Endodermal cell (in vitro differentiated cells): ENCODE results near the gene USB1. TPM values are rescaled to one million over a fixed set of nuclear protein-coding genes. Genes with fewer than 3 reads are reported as not detected.

Experiments used
- DNase-seq: peaks from one replicate; pipeline ENCODE4 v3.0.0-alpha.2; 2017
- H3K27ac ChIP-seq: 2 replicates; pipeline ENCODE4 v1.5.1; 2013; ENCODE audit warnings: mild to moderate bottlenecking, low read depth, low read length, moderate library complexity
- H3K27me3 ChIP-seq: 2 replicates; pipeline ENCODE4 v1.6.1; 2013; ENCODE audit warnings: mild to moderate bottlenecking, low read length, moderate library complexity; ENCODE audit not compliant: insufficient read depth, control insufficient read depth, poor library complexity, severe bottlenecking
- H3K36me3 ChIP-seq: 2 replicates; pipeline ENCODE4 v1.7.0; 2013; ENCODE audit warnings: mild to moderate bottlenecking, low read length, moderate library complexity; ENCODE audit not compliant: control insufficient read depth, insufficient read depth
- H3K4me1 ChIP-seq: one replicate; pipeline ENCODE4 v1.7.0; 2013; ENCODE audit warnings: low read length; ENCODE audit not compliant: control insufficient read depth, insufficient read depth
- H3K4me3 ChIP-seq: 2 replicates; pipeline ENCODE4 v1.5.1; 2013; ENCODE audit warnings: mild to moderate bottlenecking, low read length, moderate library complexity
- H3K9ac ChIP-seq: 2 replicates; pipeline ENCODE4 v1.6.1; 2013; ENCODE audit warnings: mild to moderate bottlenecking, low read length, moderate library complexity; ENCODE audit not compliant: poor library complexity, severe bottlenecking; ENCODE audit errors: extremely low read depth
- H3K9me3 ChIP-seq: 2 replicates; pipeline ENCODE4 v1.6.1; 2013; ENCODE audit warnings: mild to moderate bottlenecking, low read length, moderate library complexity; ENCODE audit not compliant: control insufficient read depth
- H3K27ac Mint-ChIP-seq: 2 replicates; pipeline ENCODE4 v1.8.0; 2020; ENCODE audit warnings: mixed read lengths
- H3K27me3 Mint-ChIP-seq: 2 replicates; pipeline ENCODE4 v1.8.0; 2021; ENCODE audit warnings: mild to moderate bottlenecking, mixed read lengths; ENCODE audit not compliant: insufficient read depth
- H3K36me3 Mint-ChIP-seq: 2 replicates; pipeline ENCODE4 v1.8.0; 2020; ENCODE audit warnings: low read depth, mixed read lengths
- H3K4me1 Mint-ChIP-seq: 2 replicates; pipeline ENCODE4 v1.8.0; 2020; ENCODE audit warnings: mixed read lengths
- H3K4me3 Mint-ChIP-seq: 2 replicates; pipeline ENCODE4 v1.8.0; 2020; ENCODE audit warnings: mild to moderate bottlenecking, moderate library complexity, mixed read lengths
- H3K9me3 Mint-ChIP-seq: 2 replicates; pipeline ENCODE4 v1.8.0; 2020; ENCODE audit warnings: mild to moderate bottlenecking, mixed read lengths
- WGBS, 2 experiments: methylation state at CpG; one replicate each; pipeline versions ENCODE4 v1.1.5 to v1.1.7; 2013; ENCODE audit warnings: missing lambda C conversion rate in 2 of 2, mixed read lengths in 1 of 2; ENCODE audit not compliant: insufficient coverage in 1 of 2, insufficient read length in 1 of 2; 5-methylcytosine and 5-hydroxymethylcytosine counted together
- total RNA-seq, 2 donors: library from RNA; stranded (reverse); fragmentation: NEBNext Ultra II Directional in 1 of 2; extraction: Animal tissue kit (Norgen Biotek cat#: 25700) in 1 of 2; gene quantifications; 2 replicates in 1 of 2; 3 replicates in 1 of 2; pipeline ENCODE4 v1.2.1, GENCODE V29; 2021
- TF ChIP-seq, protein P1 (sequence below): fragments of 200-600 bp; sonication (generic); conservative IDR thresholded peaks from 2 replicates; pipeline ENCODE4 v1.5.0; 2021; ENCODE audit warnings: antibody characterized with exemption, mild to moderate bottlenecking

Gene USB1
- total RNA-seq, 2 donors from 2014 or later = 139 to 163 TPM

DNA sequence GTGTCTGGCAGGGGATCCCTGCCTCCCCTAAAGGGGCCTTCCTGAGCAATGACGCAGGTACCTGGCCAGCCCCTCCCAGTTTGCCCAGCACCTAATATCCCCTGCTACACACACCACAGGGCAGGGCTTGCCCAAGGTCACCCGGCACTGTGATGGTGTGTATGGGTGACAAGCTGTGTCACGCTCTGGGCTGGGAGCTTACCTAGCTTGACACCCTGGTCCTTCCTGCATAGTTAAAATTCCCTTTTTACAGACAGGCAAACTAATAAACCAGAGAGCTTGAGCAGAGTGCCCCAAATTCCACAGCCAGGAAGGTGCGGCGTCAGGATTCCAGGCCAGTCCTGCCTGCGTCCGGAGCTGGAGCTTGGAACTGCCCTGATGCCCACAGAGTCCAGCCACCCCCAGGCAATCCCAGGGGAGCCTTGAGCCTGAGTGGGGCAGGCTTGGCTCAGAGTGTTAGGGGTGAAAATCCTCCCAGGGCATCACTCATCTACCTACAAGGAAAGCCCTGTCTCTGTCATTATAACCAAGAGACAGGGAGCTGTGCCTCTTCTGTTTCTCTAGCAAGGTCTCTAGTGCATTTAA lies 42.5 kb downstream of the USB1 start:
- DNase-seq = peak; percentile 29
- Mint-ChIP-seq H3K4me1 (peaks cover 9% of the 10 kb centered on the region), H3K4me3 (no peak overlapping the region), H3K36me3 (peaks cover 46% of the 10 kb centered on the region), H3K27me3 (no peaks in the 10 kb centered on the region), H3K9me3 (no peaks in the 10 kb centered on the region), H3K27ac (peak overlapping the region; percentile 44)
- no peak overlapping the region for H3K27ac ChIP-seq
- no peak overlapping the region for H3K4me3 ChIP-seq
- H3K9me3 ChIP-seq = no peaks in the 10 kb centered on the region
- peaks cover 5% of the 10 kb centered on the region for H3K4me1 ChIP-seq
- no peaks in the 10 kb centered on the region for H3K27me3 ChIP-seq
- peaks cover 49% of the 10 kb centered on the region for H3K36me3 ChIP-seq
- no peak overlapping the region for H3K9ac ChIP-seq
- WGBS, 2 experiments = 89 to 99% methylated on average over 4 to 7 of the region's 7 CpGs
- TF ChIP-seq, protein P1, sequence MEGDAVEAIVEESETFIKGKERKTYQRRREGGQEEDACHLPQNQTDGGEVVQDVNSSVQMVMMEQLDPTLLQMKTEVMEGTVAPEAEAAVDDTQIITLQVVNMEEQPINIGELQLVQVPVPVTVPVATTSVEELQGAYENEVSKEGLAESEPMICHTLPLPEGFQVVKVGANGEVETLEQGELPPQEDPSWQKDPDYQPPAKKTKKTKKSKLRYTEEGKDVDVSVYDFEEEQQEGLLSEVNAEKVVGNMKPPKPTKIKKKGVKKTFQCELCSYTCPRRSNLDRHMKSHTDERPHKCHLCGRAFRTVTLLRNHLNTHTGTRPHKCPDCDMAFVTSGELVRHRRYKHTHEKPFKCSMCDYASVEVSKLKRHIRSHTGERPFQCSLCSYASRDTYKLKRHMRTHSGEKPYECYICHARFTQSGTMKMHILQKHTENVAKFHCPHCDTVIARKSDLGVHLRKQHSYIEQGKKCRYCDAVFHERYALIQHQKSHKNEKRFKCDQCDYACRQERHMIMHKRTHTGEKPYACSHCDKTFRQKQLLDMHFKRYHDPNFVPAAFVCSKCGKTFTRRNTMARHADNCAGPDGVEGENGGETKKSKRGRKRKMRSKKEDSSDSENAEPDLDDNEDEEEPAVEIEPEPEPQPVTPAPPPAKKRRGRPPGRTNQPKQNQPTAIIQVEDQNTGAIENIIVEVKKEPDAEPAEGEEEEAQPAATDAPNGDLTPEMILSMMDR = no peak

DNA sequence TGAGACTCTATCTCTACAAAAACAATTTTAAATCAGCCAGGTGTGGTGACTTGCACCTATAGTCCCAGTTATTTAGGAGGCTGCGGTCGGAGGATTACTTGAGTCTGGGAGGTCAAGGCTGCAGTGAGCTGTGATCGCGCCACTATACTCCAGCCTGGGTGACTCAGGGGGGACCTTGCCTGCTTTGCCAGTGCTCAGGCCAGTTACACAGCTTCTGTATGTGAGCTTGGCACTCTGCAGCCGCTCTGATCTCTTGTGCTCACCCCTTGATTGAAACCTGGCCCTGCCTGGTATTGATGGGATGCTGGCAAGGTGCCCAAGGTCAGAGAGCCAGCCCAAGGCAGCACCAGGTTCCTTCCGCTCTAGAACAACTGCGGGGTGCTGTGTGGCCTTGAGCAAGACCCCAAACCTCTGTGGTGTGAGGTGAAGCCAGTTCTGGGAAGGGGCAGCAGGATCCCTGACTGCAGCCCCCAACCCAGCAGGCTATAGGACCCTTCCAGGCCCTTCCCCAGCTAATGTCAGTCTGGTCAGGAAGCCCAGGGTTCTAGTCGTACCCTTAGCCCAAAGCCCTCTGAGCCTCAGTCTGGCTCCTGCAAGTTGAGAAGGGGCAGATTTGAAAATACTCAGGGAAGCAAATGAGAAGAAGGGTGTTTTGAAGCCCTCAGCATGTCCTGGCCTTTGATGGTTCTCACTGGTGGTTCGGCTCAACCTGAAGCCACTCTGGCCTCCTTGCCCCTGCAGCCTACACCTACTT lies 43.2 kb downstream of the USB1 start:
- Histone ChIP-seq H3K27ac (no peak overlapping the region), H3K9me3 (no peaks in the 10 kb centered on the region), H3K36me3 (peaks cover 44% of the 10 kb centered on the region), H3K27me3 (no peaks in the 10 kb centered on the region), H3K4me3 (no peak overlapping the region), H3K9ac (no peak overlapping the region), H3K4me1 (peaks cover 5% of the 10 kb centered on the region)
- DNase-seq = peak; percentile 34
- Mint-ChIP-seq H3K27me3 (no peaks in the 10 kb centered on the region), H3K4me1 (peaks cover 9% of the 10 kb centered on the region), H3K9me3 (no peaks in the 10 kb centered on the region), H3K4me3 (no peak overlapping the region), H3K27ac (no peak overlapping the region), H3K36me3 (peaks cover 38% of the 10 kb centered on the region)
- TF ChIP-seq, protein P1 = no peak
- WGBS, 2 experiments = 93 to 94% methylated on average over 7 to 9 of the region's 9 CpGs

GRCh38 chr16:58045096-58045495 lies 43.9 kb downstream of the USB1 start:
- Mint-ChIP-seq H3K27me3 (no peaks in the 10 kb centered on the region), H3K4me3 (no peak overlapping the region), H3K27ac (no peak overlapping the region), H3K36me3 (peaks cover 33% of the 10 kb centered on the region), H3K4me1 (peaks cover 9% of the 10 kb centered on the region), H3K9me3 (no peaks in the 10 kb centered on the region)
- no peak overlapping the region for H3K9ac ChIP-seq
- TF ChIP-seq, protein P1 = no peak
- DNase-seq = peak; percentile 41
- H3K4me1 ChIP-seq = peaks cover 5% of the 10 kb centered on the region
- no peak overlapping the region for H3K4me3 ChIP-seq
- WGBS, 2 experiments = 91 to 93% methylated on average over 18 to 31 of the region's 31 CpGs
- no peaks in the 10 kb centered on the region for H3K27me3 ChIP-seq
- H3K36me3 ChIP-seq = peaks cover 37% of the 10 kb centered on the region
- no peaks in the 10 kb centered on the region for H3K9me3 ChIP-seq
- H3K27ac ChIP-seq = no peak overlapping the region
